Measurements from ENCODE around the gene TUBGCP3.

TUBGCP3 gene

DNA sequence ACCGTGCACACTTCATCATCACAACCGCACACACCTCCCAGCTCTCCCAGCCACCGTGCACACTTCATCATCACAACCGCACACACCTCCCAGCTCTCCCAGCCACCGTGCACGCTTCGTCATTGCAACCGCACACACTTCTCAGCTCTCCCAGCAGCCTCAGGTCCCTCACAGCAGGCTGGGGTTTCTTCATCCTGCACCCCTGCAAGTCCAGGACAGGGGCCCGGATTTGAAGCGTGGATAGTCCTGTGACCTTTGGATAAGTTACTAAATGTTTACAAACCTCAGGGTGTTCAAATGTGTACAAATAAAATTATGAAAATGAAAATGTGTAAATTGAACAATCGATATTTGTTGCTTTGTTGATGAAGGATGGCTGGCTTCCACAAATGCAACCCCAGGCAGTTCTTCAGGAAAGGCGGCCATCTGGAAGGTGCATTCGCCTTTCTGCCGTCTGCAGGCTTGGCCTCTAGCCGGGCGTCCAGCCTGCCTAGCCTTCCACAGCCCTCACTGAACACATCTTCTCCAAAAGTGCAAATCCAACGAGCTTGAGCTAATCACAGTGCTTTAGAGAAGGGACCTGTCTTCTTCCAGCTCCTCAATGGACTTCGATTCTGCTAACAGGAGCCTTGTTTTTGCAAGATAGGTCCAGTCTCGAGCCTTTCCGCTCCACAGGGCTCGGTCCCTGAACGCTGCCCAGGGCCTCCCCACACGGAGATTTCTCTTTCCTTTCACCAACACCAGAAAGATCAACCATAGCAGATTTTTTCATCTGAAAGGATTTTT lies 137.6 kb downstream of the TUBGCP3 start:
- DNase-seq, result no peak

DNA sequence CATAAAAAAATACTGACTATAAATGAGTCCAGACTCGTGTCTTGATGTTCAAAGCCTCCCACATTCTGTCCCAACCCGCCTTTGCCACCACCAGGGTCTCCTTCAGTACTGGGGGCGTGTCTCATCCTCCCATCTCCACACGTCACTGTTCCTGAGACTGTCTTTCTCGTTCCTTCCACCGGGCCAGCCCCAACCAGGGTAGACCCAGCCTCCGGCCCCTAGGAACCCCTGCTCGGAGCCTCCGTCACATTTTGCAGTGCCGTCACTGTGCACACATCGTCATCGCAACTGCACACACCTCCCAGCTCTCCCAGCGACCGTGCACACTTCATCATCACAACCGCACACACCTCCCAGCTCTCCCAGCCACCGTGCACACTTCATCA lies 138.4 kb downstream of the TUBGCP3 start:
- DNase-seq, result no peak

DNA sequence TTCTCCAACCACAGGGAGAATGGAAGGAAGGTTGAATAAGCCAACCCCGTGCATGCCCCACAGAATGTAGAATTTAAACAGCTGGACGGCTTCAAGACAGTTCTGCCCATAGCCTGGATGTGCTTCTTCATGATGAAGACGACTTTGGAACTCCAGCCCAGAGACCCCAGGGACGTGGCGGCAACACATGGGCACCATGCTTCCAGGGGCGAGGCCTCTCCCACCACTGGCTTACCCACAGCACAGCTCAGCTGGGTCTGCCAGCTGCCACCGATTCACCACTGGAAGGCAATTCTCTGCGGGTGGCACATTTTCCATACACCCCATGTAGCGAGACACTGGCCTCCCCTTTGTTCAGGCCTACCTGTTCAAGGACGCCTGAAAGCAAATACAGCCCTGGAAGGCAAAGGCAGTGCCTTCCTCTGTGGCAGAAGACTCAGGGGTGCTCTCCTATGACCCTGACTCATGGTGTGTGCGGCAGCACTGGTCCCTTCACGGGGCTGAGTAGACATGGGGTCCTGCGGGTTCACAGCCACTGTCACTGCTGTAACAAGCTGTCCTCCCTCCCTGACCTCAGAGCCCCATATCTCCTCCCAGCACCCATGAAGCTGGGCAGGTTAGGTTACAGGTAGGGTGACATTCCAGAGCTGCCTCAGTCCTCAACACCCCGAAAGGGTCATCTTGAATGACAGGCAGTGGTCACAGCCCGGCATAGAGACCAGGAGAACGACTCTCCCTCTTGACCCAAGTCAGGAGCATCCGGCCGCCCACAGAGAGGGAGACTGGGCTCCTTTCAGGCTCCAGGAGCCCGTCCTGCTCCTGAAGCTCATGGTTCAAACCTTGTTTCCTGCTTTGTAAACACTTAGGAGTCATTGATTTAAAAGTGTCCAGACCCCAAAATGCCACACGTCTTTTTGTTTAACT lies 139.1 kb downstream of the TUBGCP3 start:
- DNase-seq, result no peak

DNA sequence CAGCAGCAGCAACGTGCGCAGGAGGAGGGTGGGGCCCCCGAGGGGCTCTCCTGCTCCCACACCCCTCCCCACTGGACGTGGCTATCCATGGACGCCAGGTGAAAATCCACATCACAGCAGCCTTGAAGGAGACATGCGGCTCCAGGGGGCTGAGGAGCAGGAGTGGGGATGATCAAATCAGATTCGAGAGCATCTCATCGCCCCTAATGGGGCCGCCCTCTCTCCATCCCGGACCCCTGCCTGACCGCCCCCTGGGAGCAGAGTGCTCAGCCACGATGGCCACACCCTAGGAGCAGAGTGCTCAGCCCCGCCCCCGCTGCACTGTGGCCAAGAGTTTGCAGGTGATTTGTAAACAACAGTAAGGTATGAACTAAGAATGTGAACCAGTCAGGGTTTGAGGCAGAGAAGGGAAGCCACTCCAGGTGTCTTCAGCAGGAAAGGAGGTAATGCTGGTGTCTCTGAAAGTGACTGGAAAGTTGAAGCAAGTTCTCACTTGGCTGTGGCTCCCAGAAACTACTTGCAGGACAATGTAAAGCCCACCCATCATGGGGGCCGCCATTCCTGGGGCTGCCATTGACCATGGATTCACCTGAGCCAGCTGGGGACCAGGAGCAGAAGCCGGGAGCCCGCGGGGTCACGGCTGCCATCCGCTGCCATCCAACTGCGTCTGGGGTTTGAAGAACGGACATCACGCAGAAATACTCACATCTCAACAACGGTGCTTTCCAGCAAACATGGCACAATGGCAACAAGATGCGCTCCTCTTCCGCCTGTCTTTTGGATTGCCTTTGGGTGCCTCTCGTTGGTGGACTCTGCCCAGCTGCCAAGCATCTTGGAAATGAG lies 140.0 kb downstream of the TUBGCP3 start:
- no peak for DNase-seq

DNA sequence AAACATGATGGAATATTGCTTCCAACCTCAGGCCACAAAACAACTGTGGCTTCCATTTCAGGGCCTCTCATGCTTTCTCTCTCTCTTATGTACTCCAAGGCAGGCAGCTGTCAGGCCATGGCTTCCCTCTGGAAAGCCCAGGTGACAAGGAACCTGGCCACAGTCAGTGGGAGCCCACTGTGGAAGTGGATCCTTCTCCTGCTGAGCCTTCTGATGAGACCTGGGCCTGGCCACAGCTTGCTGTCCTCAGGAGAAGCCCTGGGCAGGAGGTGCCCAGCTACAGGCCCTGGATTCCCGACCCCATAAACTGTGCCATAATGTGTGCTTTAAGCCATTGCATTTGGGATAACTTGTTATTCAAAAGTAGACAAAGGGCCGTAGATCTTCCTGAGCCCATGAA lies 140.6 kb downstream of the TUBGCP3 start:
- no peak for DNase-seq

DNA sequence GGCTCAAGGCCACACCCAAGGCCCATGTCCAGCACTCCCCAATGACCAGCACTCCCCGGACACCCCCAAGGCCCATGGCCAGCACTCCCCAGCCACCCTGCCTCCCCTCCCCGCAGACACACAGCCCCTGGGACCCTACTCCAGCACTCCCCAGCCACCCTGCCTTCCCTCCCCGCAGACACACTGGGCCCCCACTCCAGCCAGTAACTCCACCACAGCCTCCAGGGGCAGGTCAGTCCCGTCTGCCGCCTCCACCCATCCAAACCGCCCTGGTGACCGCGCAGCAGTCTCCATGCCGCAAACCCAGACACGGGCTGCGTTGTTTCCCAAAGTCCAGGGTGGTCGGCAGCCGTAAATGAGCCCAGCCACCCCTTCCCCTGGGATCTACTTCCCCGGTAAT lies 141.1 kb downstream of the TUBGCP3 start:
- no peak for DNase-seq

DNA sequence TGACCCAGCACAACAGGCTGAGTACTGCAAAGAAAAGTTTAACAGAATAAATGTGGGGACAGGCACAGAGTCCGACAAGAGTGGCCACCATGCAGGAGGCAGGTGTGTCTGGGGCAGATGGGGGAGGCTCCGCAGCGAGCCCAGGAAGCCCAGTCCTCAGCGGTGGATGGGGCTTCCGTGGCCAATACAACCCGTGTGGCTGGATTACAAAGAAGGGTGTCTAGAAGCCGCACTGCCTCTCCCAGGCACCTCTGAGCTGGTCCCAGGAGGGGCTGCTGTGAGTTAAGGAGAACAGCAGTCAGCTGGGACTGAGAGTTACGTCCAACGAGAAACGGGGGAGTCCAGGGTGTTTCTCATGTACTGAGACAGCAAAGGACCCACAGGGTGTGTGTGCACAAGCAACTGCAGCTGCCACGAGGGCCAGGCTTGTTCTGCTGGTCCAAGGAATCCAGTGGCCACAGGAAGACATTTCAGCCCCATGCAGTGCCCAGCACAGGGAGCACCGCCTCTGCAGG lies 141.5 kb downstream of the TUBGCP3 start:
- no peak for DNase-seq

DNA sequence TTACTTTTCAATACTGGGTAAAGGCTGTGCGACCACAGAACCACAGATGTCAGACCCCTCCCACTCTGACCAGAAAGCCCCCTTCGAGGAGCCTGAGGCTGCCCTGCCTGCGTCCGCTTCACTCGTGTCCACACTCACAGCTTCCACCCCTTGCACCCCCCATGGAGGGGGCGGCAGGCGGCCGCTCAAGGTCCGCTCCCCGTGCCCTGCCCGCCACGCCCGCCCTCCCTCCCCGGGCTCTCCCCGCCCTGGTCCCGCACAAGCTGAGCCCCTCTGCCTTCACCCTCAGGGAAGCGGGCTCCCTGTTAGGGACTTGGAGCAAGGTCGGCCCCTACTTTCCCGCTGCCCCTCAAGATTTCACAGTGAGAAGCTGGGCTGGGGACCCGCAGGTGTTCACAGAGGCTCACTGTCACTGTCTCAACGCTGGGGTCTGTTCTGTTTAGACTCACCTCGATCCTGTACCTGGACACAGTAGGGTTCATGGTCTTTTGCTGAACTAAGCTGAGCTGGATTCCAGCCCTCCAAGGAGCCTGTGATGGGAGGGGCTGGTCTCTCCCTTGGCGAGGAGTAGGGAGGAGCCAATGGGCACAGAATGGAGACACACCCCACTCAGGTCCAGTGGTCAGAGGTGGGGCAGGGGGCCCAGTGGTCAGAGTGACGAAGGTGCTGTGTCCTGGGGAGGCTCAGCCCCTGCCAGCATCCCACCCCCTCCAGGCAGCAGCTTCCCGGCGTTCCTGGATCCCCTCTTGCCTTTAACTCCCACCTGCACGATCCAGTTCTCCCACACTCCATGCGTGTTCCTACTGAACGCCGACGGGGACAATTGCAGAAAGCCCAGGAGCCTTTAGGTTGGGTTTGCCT lies 142.3 kb downstream of the TUBGCP3 start:
- no peak for DNase-seq

DNA sequence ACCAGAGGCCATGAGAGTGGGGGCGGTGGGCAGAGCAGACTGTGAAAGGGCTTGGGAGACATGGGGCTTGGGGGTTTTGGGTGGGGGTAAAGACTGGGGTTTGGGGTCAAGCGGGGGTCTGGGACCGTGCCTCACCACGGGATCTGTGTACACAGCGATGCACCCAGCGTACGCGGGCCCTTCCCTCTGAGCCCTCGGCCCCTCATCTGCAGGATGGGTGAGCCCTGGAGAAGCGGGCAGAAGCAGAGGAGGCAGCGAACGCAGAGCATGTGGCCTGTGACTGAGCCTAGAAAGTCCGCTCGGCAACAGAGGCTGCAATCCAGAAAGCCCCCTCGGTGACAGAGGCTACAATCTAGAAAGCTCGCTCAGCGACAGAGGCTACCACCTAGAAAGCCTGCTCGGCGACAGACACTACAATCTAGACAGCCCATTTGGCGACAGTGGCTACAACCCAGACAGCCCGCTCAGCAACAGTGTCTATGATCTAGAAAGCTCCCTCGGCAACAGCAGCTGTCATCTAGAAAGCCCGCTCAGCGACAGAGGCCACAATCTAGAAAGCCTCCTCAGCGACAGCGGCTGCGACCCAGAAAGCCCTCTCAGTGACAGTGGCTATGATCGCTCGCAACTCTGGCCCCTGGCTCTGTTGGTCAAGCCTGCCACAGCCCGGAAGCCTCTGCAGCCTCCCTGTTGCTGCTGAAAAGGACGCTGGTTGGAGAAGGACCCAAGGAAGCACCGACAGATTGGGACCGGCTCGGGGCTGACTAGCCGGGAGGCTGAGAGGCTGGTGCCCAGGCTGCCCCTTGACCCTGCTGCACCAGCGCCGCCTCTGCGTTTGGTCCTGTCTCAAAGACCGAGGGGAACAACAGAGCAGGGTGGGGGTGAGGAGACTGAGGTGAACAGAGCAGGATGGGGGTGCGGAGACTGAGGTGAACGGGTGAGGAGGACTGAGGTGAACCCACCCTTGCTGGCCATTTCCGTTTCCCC lies 143.2 kb downstream of the TUBGCP3 start:
- DNase-seq, result no peak

DNA sequence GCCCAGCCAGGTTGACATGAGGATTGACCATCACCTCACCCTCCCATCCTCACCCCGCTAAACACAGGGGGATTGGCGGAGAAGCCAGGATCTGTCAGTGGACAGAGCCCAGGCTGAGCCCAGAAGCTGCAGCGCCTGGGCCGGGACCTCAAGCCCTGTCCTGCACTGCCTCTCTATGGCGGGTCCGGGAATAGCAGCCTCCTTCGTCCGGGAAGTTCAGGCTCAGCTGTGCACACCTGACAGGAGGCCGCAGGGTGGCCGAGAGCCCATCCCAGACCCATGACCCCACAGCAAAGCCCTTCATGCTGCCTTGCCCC lies 144.0 kb downstream of the TUBGCP3 start:
- no peak for DNase-seq

DNA sequence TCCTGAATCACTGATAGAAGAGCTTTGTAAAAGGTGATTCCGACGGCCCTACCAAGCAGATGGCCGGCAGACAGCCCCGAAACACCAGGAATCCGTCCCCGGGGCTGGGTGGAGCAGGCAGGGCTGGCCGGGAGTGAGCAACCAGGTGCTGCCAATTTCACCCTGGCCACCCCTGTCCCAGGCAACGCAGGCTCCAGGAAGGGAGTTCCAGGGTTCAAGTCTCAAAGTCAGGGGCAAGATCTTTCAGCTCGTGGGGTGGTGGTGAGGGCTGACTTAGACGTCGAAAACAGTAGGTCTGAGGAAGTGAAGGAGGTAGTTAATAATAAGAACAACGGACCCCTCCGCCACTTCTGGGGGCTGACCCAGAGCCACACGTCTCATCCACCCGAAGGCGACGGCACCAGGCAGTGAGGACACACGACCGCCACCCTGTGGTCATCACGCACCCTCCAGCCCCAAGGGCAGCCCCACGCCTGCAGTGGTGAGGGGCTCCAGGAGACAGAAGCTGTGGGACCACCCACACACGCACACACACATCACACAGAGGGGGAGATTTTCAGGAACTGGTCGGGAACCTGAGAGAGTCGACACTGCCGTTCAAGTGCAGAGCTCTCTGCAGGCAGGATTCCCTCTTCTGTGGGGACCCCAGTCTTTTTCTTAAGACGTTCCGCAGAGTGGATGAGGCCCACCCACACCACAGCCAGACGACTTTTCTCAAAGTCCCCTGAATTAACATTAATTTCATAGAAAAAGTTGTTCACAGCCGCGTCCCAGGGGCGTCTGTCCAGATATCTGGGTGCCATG lies 144.6 kb downstream of the TUBGCP3 start:
- no peak for DNase-seq

DNA sequence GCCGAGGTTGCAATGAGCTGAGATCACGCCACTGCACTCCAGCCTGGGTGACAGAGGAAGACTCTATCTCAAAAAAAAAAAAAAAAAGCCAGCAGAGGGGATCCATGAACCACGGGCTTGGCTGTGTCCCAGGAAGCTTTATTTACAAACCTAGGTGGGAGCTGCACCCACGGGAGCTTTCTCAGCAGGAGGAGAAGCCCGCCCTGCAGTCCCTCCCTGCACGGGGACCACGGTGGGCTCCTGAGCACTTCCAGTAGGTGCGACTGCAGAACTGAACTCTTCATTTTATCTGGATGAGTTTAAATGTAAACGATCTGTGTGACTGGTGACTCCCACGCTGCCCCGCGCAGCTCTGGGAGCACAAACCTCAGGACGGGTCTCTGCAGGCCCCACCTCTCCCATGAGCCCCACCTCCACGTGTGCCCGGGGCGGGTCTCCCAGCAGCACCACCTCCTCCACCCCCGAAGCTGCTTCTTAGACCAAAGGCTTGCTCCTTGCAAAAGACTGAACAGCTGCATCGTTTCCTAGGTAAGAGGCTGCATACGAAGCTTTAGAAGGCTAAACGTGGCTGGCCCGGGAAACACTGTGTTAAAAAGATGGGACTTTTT lies 145.4 kb downstream of the TUBGCP3 start:
- no peak for DNase-seq

DNA sequence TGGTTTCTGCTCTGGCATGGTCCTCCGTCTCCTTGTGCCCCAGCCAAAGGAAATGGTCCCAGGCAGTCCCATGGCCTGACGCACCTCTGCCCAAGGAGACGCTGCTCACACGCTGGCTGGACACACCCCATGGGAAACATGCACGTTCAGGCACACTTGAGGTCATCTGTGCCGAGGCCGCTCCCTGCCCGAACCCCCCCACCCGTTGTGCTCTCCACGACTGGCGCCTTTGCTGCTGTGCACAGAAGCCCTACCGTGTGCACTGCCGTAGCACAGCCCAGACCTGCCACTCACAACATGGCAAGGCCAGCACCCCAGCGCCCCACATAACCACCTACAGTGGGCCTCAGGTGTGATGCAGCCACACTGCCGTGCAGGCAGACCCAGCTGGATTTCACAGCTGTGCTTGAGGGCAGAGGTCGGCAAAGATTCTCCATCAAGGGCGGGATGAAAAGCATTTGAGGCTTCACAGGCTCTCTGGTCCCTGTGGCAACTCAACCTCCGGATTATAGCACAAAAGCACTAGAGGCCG lies 146.1 kb downstream of the TUBGCP3 start:
- DNase-seq, result no peak

DNA sequence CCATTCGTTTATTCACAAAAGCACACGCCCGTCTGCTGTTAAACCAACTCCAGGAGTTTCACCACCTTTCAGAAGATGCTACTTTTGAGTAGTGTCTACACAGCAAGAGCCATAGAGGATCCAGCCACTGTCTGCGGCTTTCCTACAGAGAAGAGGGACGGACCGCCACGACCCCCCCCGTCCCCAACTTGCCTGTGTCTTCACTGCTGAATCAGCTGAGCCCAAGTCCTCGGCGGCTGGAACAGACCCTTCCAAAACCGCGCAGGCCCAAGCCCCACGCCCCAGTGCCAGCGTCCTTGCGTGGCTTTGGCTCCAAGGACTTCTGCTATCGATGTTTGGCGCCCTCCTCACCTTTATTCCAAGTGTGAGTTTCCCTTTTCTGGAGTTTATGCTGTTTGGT lies 146.7 kb downstream of the TUBGCP3 start:
- DNase-seq, result no peak

DNA sequence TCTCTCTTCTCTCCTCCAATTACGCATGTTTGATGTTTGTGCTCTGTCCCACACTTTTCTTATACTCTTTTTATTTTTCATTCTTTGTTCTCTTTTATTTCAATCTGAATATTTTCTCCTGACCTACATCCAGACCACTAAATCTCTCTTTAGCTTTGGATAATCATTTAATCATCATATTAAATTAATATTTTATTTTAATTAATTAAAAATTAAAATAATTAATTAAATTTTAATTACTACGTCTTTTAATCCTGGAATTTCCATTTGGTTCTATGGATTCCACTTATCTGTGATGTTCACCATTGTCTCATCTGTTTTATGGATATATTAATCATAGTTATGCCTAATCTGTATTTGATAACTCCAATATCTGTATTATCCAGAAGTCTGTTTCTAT lies 149.4 kb downstream of the TUBGCP3 start:
- no peak for DNase-seq

DNA sequence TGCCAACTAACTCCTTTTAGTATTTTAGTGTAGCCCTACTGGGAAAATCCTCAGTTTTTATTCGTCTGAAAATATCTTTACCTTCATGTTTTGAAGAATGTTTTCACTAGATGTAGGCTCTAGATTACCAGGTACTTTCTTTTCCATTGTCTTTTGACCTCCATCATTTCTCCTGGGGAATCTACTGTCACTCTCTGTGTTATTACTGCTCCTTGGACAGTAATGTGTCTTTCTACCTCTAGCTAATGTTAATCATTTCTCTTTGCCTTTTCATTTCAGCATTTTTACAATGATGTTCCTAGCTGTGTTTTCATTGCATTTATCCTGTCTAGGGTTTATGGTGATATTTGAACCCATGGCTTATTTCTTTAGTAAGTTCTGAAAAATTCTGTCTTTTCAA lies 149.9 kb downstream of the TUBGCP3 start:
- no peak for DNase-seq

DNA sequence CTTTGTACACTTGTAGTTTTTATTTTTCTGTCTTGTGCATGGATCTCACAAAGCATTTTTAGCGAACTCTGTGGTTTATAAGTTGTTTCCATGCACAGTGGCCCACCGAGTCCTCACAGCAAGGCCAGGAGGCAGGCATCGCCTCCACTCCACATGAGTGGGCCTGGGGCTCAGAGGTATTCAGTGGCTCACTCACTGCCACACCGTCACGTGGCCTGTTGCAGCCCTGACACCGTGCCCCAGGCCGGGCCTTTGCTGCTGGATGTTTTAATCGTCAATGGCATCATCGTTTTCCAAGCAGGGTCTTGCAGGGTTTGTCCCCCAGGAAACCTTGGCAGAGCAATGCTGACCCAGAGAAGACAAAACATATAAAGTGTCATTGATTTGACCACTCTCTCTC lies 152.0 kb downstream of the TUBGCP3 start:
- no peak for DNase-seq
